Measurements from ENCODE around the gene NIT2. TPM values are rescaled to one million over a fixed set of nuclear protein-coding genes. Genes with fewer than 3 reads are reported as not detected.

Gene NIT2
- total and polyA plus RNA-seq, 10 of the 15 experiments (the other 5 are each of a cell fraction or from before 2014, with no cell fraction given) = 49.3 to 215 (median 76.4) TPM

GRCh38 chr3:100370756-100371155, 36.2 kb downstream of the NIT2 start (continued):
- no peak for TF ChIP-seq NRF1 (conservative IDR thresholded peaks at IDR 0.05; ENCODE audit: low read depth, low read length)

- DNase-seq (ENCODE audit: low read depth, low spot score) (no peak), ATAC-seq (no peak), FAIRE-seq (no peak)
- Histone ChIP-seq H3K4me2 (ENCODE audit: control insufficient read depth, insufficient read depth) (no peak overlapping the region), H3K36me3 (ENCODE audit: control insufficient read depth in 2 of 2, insufficient read depth in 2 of 2, low read length in 1 of 2) (peaks cover 10 to 21% of the 10 kb centered on the region in 2 experiments), H3K27me3 (replicated peaks in 1 of 2; ENCODE audit: control insufficient read depth in 2 of 2, insufficient read depth in 2 of 2, low read length in 1 of 2) (no peaks in the 10 kb centered on the region), H3K4me3 (no peak overlapping the region), H3K9me3 (replicated peaks; ENCODE audit: control insufficient read depth, insufficient read depth, low read length) (no peaks in the 10 kb centered on the region), H3K9ac (ENCODE audit: control insufficient read depth, insufficient read depth, low read length) (no peak overlapping the region), H3K4me1 (ENCODE audit: control insufficient read depth, insufficient read depth, low read length) (no peaks in the 10 kb centered on the region), H3K79me2 (ENCODE audit: control insufficient read depth, insufficient read depth, low read length) (no peaks in the 10 kb centered on the region), H4K20me1 (ENCODE audit: control insufficient read depth, insufficient read depth) (no peaks in the 10 kb centered on the region), H3K27ac (ENCODE audit: control insufficient read depth, insufficient read depth) (no peak overlapping the region), H2AFZ (ENCODE audit: control insufficient read depth, low read depth, low read length) (no peak overlapping the region)
- POLR2A ChIA-PET = interaction anchor here (0.8 kb wide), 1 partner anchor 9 kb away, joined by 3 read pairs; no protein-coding TSS in a partner anchor
- intact Hi-C loops (cut with micrococcal nuclease; ENCODE audit: unreplicated experiment) = no loop called here
- TF ChIP-seq STAT3 (IDR thresholded peaks at IDR 0.05; ENCODE audit: low read depth, low read length) (no peak), CHD4 (IDR thresholded peaks at IDR 0.05) (no peak), RCOR1 (conservative IDR thresholded peaks at IDR 0.05; ENCODE audit: low read depth, low read length) (no peak), CREM (IDR thresholded peaks at IDR 0.05; ENCODE audit: low read depth) (no peak), MTA2 (IDR thresholded peaks at IDR 0.05; ENCODE audit: low read depth) (no peak), TARDBP (IDR thresholded peaks at IDR 0.05; ENCODE audit: borderline replicate concordance) (no peak), SIN3A (IDR thresholded peaks at IDR 0.05; ENCODE audit: low read depth, low read length) (no peak), FOS (IDR thresholded peaks at IDR 0.05; ENCODE audit: borderline replicate concordance, extremely low read depth, insufficient read length) (no peak)
- CTCF ChIA-PET = interaction anchor here (0.8 to 1.9 kb wide), 7 partner anchors 19 to 306 kb away, joined by 3 to 5 read pairs (median 4); no protein-coding TSS in a partner anchor
- BruUV-seq (replicated peaks) = no TSS peak
- in situ Hi-C loops (cut with MboI) = no loop called here
- SMC1A ChIA-PET (ENCODE audit: uncharacterized antibody, unreplicated experiment) = interaction anchor here (0.6 to 1.7 kb wide), 8 partner anchors 9 to 58 kb away, joined by 3 to 9 read pairs (median 4); partner anchors contain the start of gene LNP1
- RAD21 ChIA-PET (ENCODE audit: unreplicated experiment) = interaction anchor here (0.9 kb wide), 1 partner anchor 17 kb away, joined by 3 read pairs; no protein-coding TSS in a partner anchor
Measured at GRCh38 chr3:100374521-100374920, 40.0 kb downstream of the NIT2 start.
